ENCODE measurements around the gene TICAM2. TPM values are rescaled to one million over a fixed set of nuclear protein-coding genes. Genes with fewer than 3 reads are reported as not detected.

TICAM2 gene
- total RNA-seq, 1 experiment from 2014 or later, result 1.0 TPM

GRCh38 chr5:115626445-115626823, 24.2 kb upstream of the TICAM2 start (continued):
- no peak for TF ChIP-seq ZSCAN18 (CRISPR knock-in tag; IDR thresholded peaks at IDR 0.05)
- no peak for TF ChIP-seq GABPB1 (CRISPR knock-in tag; IDR thresholded peaks at IDR 0.05)
- no peak for TF ChIP-seq ZNF219 (CRISPR knock-in tag; IDR thresholded peaks at IDR 0.05; ENCODE audit: borderline replicate concordance)
- TF ChIP-seq PREB (CRISPR knock-in tag; IDR thresholded peaks at IDR 0.05; ENCODE audit: borderline replicate concordance), result no peak
- TF ChIP-seq PRRX2 (CRISPR knock-in tag; IDR thresholded peaks at IDR 0.05), result no peak
- TF ChIP-seq ZNF138 (CRISPR knock-in tag; conservative IDR thresholded peaks at IDR 0.05), result no peak
- TF ChIP-seq IRF2 (CRISPR knock-in tag; IDR thresholded peaks at IDR 0.05; ENCODE audit: borderline replicate concordance, low read depth), result no peak
- TF ChIP-seq MAX (CRISPR knock-in tag; IDR thresholded peaks at IDR 0.05), result no peak
- no peak for TF ChIP-seq ZBTB21 (CRISPR knock-in tag; IDR thresholded peaks at IDR 0.05; ENCODE audit: borderline replicate concordance)
- no peak for TF ChIP-seq JUN (CRISPR knock-in tag; IDR thresholded peaks at IDR 0.05)

- DNase-seq (ENCODE audit: low spot score) (peak; percentile 94), ATAC-seq (peak; percentile 88)
- H3K9me3 Mint-ChIP-seq, result peaks cover 7% of the 10 kb centered on the region; the same call in 1 of the 2 replicates
- no peak within 1 kb of the TSS for H3K4me3 Mint-ChIP-seq
- H3K27ac Mint-ChIP-seq, result peak within 1 kb of the TSS; percentile 97
- CTCF ChIA-PET, result interaction anchor here (0.8 to 1.8 kb wide), 5 partner anchors 8 to 337 kb away, joined by 3 to 6 read pairs (median 4); partner anchors contain the start of gene LVRN
- peaks cover 1% of the 10 kb centered on the region for H3K36me3 Mint-ChIP-seq
- no peaks in the 10 kb centered on the region for H3K27me3 Mint-ChIP-seq (ENCODE audit: low read depth)
- POLR2A ChIA-PET, result no interaction called here
- peaks cover 8% of the 10 kb centered on the region for H3K4me1 Mint-ChIP-seq
- TF ChIP-seq FOXK1 (CRISPR knock-in tag; IDR thresholded peaks at IDR 0.05), result no peak
- no peak for TF ChIP-seq CTCF (IDR thresholded peaks at IDR 0.05)
- TF ChIP-seq RORB (CRISPR knock-in tag; IDR thresholded peaks at IDR 0.05), result no peak
- no peak for TF ChIP-seq NFATC4 (CRISPR knock-in tag; IDR thresholded peaks at IDR 0.05)
- no peak; the same call in 1 of the 2 replicates for TF ChIP-seq USF1 (CRISPR knock-in tag; IDR thresholded peaks at IDR 0.05)
- peak; percentile 87; the same call in 1 of the 2 replicates for TF ChIP-seq KAT7 (CRISPR knock-in tag; IDR thresholded peaks at IDR 0.05; ENCODE audit: borderline replicate concordance)
- peak; percentile 84 for TF ChIP-seq MAX (CRISPR knock-in tag; IDR thresholded peaks at IDR 0.05)
- no peak for TF ChIP-seq SOX15 (CRISPR knock-in tag; IDR thresholded peaks at IDR 0.05)
- TF ChIP-seq ETV6 (CRISPR knock-in tag; IDR thresholded peaks at IDR 0.05), result peak; percentile 96
- peak; percentile 64; the same call in 1 of the 2 replicates for TF ChIP-seq NR2C2 (CRISPR knock-in tag; IDR thresholded peaks at IDR 0.05)
- TF ChIP-seq EMX1 (CRISPR knock-in tag; IDR thresholded peaks at IDR 0.05), result no peak
- TF ChIP-seq NR3C1 (CRISPR knock-in tag; conservative IDR thresholded peaks at IDR 0.05; ENCODE audit: low read depth), result no peak
- TF ChIP-seq STAT6 (CRISPR knock-in tag; conservative IDR thresholded peaks at IDR 0.05; ENCODE audit: low read depth), result no peak
- TF ChIP-seq RELA (CRISPR knock-in tag; IDR thresholded peaks at IDR 0.05; ENCODE audit: borderline replicate concordance), result 0 out of 2 replicates have a peak, but pooled peaks have one; percentile 66
- peak; percentile 76 for TF ChIP-seq ZBTB43 (CRISPR knock-in tag; IDR thresholded peaks at IDR 0.05)
- TF ChIP-seq FOXJ3 (CRISPR knock-in tag; IDR thresholded peaks at IDR 0.05; ENCODE audit: borderline replicate concordance), result no peak
Observed at GRCh38 chr5:115625579-115626444, 23.5 kb upstream of the TICAM2 start, which contains the start of gene TMED7. Gene TMED7 (minus strand): TSS chr5:115626036. CDS start chr5:115625792, 244 bp downstream.
